HG03378 (cell line): Measurements from ENCODE around the gene RGSL1.

Source experiments
- ATAC-seq: cut with Tn5 transposase; IDR thresholded peaks from one replicate; pipeline ENCODE4 v1.9.1; 2021; ENCODE audit warnings: mild to moderate bottlenecking, moderate library complexity; ENCODE audit not compliant: unreplicated experiment

Gene RGSL1

GRCh38 chr1:182533896-182534295 is 84.0 kb downstream of the RGSL1 start:
- ATAC-seq, result no peak

DNA sequence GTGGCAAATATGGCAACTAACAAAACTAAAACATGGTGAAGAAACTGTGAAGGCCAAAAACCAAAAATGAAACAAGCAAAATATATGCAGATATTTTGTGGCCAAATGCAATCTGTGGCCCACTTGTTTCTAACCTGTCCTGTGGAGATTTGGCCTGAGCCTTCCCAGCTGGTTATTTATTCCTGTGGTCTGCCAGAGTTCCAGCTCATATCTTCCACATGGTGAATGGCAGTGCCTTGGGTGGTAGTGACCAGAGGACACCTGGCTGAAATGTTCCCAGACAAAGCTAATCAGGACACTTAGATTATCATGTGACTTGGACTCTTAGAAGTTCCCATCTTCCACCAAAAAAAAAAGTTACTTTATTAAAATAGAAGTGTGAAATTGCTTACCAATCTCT is 99.4 kb downstream of the RGSL1 start:
- no peak for ATAC-seq

DNA sequence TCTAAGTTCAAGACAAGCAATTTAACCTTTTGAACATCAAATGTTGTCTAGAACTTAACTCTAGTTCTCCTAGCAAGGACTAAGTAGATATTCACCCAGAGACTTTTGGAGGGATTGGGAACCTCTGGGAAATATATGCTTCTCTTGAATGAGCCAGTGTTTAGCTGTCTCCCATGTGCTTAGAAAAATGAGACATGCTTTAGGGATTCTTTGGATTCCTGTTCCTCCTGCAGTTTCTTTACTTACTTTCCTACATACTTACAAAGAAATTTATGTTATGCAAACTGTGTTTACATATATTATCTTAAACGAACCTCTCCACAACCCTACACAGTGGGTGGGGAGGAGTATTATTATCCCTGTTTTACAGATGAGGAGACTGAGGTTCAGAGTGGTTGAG is 99.9 kb downstream of the RGSL1 start:
- ATAC-seq, result no peak

DNA sequence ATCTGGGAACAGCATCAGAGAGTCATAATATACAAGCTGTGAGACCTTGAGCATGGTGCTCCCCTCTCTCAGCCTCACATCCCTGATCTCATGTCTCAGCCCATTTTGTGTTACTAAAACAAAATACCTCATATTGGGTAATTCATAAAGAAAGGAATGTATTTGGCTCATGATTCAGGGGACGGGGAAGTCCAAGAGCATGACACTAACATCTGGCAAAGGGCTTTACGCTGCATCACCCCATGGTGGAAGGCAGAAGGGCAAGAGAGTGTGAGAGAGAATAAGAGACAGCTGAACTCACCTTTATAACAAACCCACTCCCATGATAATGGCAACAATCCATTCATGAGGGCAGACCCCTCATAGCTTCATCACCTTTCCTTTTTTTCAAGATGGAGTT is 102.6 kb downstream of the RGSL1 start:
- ATAC-seq, result no peak

DNA sequence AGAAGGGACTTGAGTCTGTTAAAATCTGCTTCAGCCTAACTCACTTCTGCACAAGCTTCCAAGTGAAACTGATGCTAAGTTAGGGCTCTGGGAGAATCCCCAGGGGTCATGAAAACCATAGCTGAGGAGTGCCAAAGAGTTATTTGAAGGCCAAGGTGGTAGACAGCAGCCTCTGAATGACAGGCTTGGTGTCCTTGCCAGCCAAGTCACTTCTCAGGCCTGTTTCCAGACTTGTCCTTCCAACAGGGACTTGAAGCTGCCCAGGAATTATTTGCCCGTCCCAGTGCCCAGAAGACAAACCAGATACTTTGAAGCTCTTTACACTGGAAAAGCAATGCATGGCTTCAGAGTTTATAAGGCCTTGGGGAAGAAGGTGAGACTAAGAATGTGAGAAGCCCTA is 105.5 kb downstream of the RGSL1 start:
- ATAC-seq, result no peak

GRCh38 chr1:182556279-182556678 is 106.3 kb downstream of the RGSL1 start:
- ATAC-seq, result no peak

- ATAC-seq, result no peak
Observed at GRCh38 chr1:182560392-182560984, 110.5 kb downstream of the RGSL1 start.

DNA sequence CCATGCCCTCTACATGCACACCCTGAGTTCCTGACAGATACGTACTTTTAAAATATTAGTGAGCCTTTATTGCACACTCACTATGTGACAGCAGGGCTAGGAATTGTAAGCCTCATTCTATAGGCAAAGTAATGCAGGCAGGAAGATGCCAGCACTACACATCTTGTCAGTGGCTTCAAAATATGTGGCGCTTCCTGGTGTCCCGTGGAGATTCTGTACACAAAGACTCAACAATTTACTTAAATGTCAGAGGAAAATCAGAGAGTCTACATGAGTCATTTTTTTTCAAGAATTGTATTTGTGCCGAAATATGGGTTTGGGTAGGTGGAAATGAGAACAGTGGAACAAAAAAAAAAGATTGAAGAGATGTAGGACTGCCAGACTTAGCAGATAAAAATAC is 111.5 kb downstream of the RGSL1 start:
- ATAC-seq, result no peak

GRCh38 chr1:182563095-182563494 is 113.1 kb downstream of the RGSL1 start:
- ATAC-seq, result no peak

GRCh38 chr1:182564406-182565004 is 114.6 kb downstream of the RGSL1 start:
- no peak for ATAC-seq

DNA sequence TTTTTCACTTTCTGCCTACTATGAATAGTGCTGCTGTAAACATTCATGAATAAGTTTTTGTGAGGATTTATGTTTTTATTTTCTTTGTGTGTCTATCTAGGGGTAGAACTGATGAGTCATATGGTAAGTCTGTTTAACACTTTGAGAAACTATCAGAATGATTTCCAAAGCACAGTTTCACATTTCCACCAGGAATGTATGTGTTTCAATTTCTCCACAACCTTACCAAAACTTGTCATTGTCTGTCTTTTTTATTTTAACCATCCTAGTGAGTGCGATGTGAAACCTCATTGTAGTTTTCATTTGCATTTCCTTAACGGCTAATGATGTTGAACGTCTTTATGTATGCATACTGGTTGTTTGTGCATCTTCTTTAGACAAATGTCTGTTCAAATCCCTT is 115.6 kb downstream of the RGSL1 start:
- no peak for ATAC-seq

- ATAC-seq, result no peak
Observed at GRCh38 chr1:182567629-182568028, 117.7 kb downstream of the RGSL1 start.

DNA sequence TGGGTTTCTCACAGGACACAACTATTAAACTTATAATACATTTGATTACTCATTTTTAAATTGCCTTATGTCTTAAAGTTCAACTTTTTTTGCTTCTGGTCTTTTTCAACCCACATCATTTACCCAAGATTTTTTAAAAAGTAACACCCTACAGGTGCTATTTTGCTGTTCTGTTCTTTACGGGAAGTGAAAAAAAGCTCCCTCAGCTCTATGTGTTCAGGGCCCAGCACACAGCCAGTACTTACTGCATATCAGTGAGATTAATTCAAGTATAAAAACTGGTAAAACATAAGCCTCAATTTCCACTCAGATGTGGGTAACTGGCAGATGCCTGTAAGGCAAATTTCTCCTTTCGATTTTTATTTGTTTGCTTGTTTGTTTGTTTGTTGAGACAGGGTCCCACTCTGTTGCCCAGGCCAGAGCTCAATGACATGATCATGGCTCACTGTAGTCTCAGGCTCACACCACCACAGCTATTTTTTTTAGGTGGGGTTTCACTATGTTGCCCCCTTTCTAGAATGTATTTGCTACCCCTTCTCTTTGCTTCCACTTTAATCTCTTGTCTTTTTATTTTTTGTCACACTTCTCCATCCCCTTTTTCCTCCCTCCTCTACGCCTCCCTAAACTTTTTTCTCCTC is 118.8 kb downstream of the RGSL1 start:
- no peak for ATAC-seq

- ATAC-seq, result no peak
Observed at GRCh38 chr1:182569939-182570610, 120.1 kb downstream of the RGSL1 start.

- ATAC-seq, result no peak
Observed at GRCh38 chr1:182570611-182570970, 120.6 kb downstream of the RGSL1 start.

GRCh38 chr1:182574156-182574555 is 124.2 kb downstream of the RGSL1 start:
- no peak for ATAC-seq

DNA sequence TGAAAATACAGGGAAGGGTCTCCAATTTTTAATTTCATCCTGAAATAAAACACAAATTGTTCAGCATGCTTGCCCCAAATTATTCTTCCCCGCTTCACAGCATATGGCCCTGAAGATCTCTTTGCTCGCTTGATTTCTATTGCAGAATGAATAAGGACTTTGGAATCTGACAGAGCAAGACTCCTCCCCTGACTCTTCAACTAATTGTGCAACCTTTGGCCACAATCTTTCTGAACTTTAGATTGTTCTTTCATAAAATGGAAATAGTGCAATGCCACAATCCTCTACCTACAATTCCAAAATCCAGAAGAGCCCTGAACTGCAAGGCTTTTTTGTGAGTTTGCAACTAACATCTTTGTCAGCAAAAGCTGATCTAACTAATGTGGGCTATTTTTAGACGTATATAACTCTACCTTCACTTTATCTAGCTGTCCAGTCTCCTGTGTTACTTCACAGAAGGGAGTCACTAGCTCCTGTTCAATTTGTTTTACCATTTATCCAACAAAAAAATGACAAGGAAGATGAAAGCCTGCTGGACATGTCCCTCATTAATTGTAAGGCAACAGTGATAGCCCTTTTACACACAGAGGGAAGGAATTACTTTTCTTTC is 125.7 kb downstream of the RGSL1 start:
- no peak for ATAC-seq

GRCh38 chr1:182580736-182581135 is 130.8 kb downstream of the RGSL1 start:
- ATAC-seq, result no peak

DNA sequence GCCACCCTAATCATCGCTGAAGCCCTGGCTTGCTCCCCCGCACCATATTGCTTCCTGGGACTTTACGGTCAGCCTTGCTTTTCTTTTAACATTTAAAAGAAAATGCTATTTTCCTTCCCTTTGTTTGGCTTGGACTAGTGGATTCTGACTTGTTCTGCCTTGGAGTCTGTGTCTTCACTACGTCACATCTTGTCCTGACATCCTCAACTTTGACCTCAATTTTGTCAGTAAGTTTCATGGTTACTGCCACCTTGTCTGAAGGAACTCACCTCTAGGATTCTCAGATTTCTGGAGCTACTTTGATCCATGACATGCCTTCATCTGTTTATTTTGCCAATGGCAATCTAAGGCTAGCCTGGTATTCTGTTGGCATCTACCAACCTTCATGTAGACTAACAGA is 134.8 kb downstream of the RGSL1 start:
- no peak for ATAC-seq

- ATAC-seq, result no peak
Observed at GRCh38 chr1:182586380-182586779, 136.4 kb downstream of the RGSL1 start.

- no peak for ATAC-seq
Observed at GRCh38 chr1:182587093-182587492, 137.1 kb downstream of the RGSL1 start.
